Measurements from ENCODE around the gene SGPL1.
"Not testable (repeated sequence)": the region's sequence is repeated elsewhere in the genome, so short reads cannot be mapped to it uniquely, and the experiment has no call there.

The SGPL1 gene

DNA sequence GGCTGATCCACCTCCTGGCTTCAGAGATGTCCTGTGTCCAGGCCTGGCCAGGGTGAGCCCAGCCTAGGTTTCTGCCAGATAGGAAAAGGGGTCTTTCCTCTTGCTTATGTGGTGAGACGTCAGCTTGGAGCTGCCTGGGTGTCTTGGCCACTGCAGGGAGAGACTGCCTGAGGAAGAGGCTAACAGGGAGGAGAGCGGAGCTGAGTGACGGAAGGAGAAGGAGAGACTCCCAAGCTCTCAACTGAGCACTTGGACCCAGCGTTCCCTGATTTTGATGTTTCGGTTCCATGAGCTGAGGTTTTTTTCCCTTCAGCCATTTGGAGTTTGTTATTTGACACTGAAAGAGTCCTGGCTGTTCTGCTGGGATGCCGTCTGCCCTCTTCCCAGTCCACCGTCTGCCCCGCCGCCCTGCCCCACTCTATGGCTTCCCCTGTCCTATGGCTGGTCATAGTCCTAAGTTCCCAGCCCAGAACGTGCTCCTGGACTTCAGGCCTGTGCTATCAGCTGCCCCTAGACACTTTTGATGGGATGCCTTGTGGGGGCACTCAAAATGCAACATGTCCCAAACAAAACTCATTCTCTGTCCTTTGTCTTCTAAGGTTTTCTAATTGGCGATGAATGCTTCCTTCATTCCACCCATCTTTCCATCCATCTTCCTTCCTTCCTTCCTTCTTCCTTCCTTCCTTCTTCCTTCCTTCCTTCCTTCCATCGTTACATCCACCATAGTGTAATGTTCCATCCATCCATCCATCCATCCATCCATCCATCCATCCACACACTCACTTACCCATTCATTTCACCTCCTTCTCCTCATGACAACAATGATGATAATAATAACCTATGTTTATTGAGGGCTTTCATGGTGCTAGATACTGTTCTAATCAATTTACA is 92.9 kb downstream of the SGPL1 start:
- DNase-seq, result no peak

DNA sequence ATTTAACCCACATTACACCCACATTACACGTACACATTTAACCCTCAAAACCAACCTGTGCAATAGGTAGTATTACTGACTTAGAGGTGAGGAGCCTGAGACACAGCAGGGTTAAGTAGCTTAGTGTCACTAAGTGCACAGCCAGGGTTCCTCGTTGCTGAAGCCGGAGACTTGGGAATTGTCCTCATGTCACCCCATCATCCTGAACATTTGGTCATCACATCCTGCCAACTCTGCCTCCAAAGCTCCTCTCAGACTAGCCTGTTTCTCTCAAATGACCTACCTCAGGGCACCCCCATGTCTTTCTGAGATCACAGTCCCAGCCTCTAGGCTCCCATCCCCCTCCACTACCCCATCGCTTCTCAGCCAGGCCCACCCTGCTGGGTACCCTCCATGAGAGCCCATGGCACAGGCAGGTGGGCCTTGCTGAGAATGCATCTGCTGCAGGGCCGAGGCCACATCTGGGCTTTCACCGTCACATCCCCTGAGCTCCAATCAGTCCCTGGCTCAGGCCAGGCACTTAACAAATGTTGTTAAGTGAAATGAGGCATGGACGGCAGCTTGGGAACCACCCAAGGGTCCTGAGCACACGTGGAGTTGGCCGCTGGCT is 93.7 kb downstream of the SGPL1 start:
- no peak for DNase-seq

DNA sequence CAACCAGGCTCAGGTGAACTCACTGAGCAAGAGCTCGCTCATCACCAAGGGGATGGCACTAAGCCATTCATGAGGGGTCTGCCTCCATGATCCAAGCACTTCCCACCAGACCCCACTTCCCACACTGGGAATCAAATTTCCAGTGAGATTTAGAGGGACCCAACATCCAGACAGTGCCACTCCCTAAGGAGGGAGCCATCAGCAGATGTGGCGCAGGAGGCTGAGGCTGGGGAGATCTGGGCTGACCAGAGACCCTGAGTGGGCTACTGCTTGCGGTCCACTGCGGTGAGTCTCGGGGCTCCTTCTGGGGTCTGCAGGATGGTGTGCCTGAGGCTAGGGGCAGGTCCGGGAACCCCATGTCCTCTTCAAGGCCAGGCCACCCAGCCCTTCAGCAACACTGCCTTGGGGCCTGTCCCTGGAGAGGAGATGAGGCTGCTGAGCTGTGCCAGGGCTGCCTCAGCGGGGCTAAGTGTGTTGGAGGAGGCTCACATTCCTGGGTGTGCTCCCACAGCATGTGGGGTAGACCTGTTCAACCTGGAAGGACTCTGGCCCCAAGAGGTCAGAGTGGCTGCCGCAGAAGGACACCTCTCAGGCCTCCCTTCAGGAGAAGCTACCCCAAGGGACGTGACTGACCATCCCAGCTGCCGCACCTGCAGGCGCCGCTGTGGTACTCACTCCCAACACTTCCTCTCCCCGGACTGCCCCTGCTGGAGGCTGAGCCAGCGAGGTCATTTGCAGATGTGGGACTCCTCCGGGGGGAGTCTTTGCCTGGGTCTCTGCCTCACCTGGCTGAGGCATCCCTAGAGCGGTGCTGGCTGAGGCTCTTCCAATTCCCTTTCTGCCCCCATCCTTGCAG is 95.0 kb downstream of the SGPL1 start:
- no peak for DNase-seq

DNA sequence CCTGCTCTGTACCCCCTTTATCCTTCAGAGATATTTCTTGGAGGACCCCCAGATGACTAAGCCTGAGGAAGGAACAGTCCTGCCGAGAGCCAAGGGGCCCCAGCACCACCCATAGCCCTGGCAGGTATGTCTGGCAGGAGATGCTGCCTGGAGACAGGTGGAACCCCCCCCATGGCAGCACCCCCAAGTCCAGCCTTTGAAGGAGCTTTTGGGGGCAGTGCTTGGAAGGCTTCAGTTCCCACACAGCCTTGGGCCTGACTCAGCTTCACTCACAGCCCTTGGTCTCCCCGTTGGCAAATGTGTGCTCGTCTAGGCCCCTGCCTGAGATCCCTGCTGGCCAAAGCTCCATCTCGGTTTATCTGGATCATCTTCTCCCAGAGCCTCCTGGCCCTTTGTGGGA is 95.6 kb downstream of the SGPL1 start:
- no peak for DNase-seq

DNA sequence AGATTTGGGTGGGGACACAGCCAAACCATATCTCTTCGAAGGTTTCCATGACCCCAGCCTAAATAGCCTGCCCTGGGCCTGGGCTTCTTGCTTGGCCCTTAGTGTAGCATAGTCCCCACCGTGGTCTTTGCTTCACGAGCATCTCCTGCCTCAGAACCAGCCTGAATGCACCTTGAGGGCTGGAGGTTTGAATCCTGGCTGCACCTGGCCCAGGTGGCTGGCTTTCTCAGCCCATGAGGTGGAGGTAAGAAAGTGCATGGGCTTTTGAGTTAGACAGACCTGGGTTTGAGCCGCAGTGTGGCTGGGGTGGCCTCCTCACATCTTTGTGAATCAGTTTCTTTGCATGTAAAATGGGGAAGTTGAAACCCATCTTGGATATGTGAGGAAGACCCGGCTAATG is 96.8 kb downstream of the SGPL1 start:
- no peak for DNase-seq

DNA sequence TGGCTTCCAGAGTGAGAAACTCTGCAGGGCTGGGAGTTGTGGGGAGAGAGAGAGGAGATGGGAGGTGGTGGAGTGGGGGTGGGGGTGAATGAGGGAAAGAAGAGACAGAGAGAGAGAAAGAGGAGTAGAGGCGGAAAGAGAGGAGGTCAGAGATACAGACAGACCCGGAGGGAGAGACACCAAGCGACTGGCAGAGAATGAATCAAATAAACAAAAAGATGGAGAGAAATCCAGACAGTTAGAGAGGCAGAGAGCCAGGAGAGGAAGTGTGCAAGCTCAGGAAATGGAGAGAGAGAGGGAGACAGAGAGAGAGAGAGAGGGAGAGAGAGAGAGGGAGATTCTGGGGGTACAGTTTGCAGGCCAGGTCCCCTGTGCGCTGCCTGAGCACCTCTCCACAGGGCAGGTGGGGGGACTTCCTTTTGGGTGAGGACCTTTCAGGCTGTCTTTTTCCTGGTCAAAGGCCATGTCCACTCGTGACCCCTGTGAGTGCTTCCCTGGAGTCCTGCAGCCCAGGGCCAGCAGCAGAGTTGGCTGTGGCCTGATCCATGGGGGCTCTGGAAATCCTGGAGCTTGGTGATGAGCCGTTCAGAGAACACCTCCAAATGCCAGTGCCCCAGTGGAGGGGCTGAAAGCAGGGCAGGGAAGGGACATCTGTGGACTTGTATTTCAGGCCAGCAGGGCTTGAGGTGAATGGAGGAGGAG is 97.6 kb downstream of the SGPL1 start:
- DNase-seq, result no peak

DNA sequence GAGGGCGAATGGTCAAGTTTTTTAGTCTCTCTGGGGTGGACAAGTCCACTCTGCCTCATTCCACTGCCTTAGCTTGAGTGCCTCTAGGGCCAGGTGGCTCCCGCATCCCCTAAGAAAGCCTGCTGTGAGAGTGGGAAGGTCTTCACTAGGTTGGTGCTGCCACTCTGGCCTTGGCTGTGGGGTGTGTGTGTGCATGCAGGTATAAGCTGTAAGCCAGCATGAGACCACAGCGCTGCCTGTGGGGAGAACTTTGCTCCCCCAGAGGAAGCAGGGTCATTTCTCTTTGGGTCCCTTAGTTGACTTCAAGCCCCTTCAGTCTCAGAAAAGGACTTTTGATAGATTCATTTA is 98.1 kb downstream of the SGPL1 start:
- no peak for DNase-seq

DNA sequence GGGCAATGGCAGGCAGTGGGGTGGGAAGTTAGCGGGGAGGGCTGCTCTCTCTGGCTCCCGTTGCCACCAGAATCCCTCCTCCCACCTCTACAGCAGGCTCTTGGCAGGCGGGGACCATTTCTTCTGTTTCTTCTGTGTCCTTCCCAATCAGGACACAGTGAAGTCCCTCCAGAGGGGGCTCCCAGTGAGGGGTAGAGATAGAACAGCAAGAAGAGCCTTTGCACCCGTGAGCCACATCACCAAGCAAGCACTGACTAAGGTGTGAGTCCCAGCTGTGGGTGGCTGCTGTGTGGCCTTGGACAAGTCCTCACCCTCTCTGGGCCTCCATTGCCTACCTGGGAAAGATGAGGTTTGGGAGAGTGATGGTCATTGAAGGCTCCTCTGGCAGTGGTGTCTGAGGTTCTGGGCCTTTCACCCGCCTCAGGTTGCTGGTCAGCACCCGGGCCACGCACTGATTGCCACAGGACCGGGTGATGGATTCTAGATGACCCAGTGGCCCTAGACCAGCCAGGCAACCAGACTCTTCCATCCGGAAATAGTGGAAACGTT is 98.6 kb downstream of the SGPL1 start:
- DNase-seq, result no peak

DNA sequence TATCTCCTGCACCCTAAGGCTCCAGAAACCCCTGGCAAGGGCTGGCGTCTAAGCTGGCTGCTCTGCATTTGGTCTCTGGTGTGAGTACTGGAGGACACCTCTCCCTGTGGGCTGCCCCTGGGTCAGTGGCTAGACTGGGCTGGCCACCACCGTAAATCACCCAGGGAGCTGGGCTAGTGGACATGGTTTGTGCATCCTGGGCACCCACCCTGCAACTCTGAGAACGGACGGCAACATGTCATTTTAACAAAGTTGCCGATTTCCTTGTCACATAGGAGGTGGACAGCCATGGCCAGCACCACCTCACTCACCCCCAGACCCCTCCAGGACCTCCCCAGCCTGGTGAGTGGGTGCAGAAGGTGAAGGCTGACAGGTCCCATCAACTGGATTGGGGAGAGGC is 99.5 kb downstream of the SGPL1 start:
- DNase-seq, result no peak

DNA sequence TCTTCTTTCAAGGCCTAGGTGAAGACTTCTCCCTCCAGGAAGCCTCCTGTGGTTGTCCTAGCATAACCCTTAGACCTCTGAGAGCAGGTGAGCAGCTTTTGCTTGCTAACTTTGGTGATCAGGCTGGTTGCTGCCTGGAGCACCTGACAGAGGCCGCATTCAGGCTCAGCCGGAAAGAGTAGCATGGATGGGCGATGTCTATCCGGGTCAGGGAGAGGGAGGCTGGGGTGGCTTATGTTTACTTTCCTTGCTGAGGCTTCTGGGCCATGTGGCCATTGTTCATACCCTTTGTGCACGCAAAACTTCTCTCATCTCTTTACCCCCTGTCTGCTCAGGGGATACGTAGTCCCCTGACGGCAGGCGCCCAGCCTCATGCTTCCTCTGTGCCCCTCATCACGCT is 100.1 kb downstream of the SGPL1 start:
- DNase-seq, result no peak

DNA sequence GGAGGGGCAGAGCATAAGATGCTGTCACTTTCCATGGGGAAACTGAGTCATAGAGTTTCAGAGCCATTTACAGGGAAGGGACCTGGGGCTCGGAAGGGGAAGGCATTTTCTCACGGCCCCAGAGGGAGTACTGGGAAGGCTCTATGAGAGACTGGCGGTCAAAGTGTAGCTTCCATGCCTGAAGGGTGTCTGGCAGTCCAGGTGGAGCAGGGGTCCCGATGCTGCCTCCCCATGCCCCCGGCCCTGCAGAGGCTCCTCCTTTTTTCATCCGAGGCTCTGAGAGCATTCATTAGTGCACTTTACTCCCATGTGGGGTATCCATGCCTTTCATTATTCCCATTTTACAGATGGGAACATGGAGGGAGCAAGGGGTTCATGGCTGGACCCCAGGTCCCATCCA is 100.5 kb downstream of the SGPL1 start:
- DNase-seq, result no peak

DNA sequence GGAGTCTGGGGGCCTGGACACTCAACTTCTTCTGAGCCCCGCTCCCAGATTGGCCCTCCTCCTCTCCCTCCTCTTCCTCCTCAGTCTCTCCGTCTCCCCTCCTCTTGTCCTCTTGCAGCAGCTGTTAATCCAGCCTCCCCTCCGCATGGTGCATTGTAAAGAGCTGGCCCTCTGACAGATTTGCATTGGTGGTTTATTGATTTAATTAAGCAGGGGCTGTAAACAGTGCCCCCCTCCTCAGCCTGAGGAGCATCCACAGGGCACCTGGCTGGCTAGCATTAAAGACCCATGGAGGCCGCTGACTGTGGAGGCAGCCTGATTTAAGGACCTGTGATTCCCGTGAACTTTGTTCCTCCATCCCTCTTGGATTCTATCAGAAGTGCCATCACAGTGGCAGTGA is 101.5 kb downstream of the SGPL1 start:
- no peak for DNase-seq

DNA sequence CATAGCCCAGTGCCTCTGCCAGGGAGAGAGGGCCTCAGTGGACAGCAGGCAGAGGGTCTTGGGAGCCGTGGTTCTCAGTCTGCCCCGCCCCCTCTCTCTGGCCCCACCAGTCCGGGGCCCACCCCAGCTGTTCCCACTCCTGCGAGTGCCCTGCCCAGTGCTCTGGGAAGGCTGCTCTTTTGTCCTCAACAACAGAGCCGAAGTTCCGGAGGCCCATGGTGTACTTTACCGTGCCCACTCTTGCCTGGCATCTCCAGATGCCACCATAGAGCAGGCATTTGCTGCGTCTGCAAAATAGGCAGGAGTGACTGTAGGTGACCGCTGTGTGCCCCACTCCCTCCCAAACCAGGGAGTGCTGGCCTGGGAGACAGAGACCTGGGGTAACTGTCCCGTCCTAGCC is 101.9 kb downstream of the SGPL1 start:
- no peak for DNase-seq

DNA sequence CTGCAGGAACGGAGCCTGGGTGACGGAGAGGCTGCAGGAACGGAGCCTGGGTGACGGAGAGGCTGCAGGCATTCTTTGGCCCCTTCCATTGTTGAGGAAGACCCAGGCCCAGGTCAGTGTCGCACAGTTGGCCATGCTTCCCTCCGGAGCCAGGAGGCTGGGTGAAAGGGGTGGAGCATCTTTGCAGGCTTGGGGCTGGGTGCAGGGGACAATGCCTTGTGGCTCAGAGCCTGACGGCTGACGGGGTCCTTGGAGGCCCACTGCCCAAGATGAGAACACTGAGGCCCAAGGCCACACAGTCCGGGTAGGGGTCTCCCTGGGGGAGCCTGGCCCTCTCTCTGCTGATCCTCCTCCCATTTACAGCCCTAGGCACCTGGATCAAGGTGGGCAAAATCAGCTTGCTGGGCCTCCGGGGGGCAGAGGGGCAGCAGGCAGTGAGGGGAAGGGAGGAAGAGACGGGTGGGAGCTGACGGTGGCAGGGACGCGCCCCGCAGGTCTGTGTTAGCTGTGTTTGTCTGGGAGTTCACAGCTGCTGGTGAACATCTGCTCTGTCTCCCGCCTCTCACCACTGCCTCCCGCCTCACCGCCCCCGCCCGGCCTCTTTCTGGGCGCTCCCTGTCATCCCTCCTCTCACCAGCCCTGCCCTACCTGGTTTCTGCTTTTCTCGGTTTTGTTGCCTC is 103.2 kb downstream of the SGPL1 start:
- no peak for DNase-seq

DNA sequence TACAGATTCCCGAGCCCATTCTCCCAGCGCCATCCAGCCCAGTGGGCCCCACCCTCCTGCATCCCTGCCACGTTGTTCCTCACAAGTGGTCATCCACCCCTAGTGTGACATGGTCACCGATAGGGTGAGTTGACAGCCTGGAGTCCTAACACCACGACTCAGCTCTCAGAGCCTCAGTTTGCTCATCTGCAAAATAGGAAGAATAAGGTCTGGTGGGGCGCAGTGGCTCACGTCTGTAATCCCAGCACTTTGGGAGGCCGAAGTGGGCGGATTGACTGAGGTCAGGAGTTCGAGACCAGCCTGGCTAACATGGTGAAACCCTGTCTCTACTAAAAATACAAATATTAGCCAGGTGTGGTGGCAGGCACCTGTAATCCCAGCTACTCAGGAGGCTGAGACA is 104.2 kb downstream of the SGPL1 start:
- not testable (repeated sequence) for DNase-seq

DNA sequence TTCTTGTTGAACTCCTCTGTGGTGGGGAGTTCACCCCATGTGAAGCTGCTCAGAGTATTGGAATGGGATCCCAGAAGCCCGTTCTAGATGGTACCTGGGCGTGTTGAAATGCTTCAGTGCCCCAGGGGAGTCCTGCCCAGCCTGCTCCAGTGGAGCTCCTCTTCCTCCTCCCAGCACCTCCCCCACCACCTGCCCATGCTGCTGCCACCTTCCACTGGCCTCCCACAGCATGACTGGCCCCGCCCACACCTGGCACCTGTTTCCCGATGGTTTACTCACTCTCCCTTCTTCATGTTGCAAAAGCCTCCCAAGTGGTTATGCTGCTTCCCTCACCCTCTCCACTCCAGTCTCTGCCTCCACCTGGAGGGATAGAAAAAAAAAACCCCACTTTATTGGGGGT is 104.8 kb downstream of the SGPL1 start:
- no peak for DNase-seq

DNA sequence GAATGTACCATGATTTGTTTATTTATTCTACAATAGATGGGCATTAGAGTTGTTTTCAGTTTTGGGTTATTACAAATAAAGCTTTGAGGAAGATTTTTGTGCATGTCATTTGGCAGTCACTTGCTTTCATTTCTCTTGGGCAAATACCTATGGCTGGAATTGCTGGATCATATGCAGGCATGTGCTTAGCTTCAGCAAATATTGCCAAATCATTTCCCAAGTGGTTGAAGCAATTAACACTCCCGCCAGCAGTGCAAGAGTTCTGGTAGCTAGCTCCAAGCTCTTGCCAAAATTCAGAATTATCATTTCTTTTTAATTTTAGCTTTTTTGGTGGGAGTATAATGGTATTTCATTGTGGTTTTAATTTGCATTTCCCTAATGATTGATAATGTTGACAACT is 105.5 kb downstream of the SGPL1 start:
- DNase-seq, result no peak

DNA sequence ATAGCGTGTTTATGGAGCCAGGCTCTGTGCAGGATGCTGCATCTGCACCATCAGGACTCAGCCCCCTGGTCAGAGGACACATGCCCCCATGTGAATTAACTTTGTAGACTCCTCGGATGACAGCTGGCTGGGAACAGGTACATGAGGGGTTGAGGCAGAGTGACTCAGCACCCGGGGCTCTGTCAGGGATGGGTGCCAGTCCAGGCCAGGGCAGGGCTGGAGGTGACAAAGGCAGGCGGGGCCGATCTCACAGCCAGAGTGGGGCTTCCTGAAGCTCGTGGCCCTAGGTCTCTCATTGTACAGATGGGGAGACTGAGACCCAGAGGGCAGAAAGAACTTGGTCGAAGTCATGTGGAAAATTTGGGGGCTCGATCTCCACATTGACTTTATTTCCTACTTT is 107.9 kb downstream of the SGPL1 start:
- no peak for DNase-seq

DNA sequence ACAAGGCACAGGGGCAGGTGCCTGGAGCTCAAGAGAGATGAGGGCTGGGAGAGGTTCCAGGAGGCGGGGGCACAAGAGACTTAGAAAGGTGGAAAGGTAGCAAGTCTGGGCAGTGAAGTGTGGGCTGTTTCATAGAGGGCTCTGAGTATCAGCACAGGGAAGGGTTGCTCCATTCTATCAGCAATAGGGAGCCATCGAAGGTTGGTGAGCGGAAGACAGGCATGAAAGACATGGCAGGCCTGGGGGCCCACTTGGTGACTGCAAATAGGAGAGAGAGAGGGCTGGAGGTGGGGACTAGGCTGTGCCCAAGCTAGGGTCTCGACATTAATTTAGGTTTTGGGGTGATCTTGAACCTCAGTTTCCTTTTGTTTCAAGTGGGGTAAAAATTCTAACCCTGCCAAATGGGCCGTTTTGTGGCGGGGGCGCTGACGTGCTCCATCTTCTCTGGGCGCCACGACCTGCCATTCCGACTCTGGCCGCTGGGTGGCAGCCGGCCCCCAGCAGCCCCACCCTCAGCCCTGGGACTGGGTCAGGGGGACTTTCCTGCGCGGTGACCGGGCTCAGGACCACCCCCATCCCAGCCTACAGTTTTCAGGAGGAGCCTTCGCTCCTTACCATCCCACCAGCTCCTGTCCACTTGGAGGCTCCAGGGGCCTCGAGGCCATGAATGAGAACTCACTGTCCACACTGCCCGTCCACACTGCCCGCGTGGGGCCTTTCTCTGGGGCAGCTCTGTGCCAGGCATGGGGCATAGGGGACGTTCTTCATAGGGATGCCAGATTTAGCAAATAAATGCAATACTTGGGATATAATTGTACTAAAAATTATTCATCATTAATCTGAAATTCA is 109.9 kb downstream of the SGPL1 start:
- DNase-seq, result peak; percentile 16

DNA sequence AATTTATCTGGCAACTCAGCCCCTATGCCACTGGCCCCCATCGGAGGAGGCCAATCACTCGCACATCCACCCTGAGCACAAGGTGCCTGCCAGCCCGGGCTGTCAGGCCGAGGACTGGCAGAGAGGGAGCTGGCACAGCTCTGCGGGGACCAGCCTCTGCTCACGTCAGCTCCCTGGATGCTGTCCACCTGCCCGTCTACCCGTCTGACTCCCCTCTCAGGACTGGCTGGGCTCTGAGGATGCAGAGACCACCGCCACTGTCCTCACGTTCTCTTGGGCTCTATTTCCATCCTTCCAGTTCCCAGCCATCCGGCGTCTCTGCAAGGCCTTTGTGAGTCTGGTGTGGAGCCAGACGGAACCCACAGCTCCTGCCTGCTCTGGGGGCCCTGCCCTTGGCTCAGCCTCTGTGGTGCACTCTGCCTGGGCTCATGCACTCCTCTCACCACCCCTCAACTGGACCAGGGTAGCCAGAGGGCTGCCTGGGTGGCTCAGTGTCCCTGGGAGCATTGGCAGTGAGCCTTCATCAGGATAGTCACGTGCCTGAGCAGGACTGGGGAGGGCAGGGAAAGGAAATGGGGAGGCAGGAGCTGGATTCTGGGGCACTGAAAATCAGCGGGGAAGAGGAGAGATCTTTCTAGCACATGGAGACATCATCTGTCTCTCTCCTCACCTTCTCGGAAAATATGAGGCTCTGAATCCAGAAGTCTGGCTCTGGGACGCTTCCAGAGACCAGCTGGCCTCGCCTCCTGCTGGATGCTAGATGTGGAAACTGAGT is 110.7 kb downstream of the SGPL1 start:
- no peak for DNase-seq
